Thyroid gland (tissue), 4 donors: Measurements from ENCODE around the gene LAMTOR1.

Experiments used
- CTCF ChIP-seq, 6 experiments: fragments of 200-600 bp in 3 of 6; fragments of 450-650 bp in 3 of 6; sonication (generic) in 3 of 6; IDR thresholded peaks; one replicate each; pipeline ENCODE4 v1.5.1; 2016 to 2019; ENCODE audit warnings: antibody characterized with exemption in 6 of 6, mild to moderate bottlenecking in 2 of 6, inconsistent platforms in 1 of 6, moderate library complexity in 1 of 6
- POLR2A ChIP-seq, 2 donors: fragments of 450-650 bp; IDR thresholded peaks; one replicate each; pipeline ENCODE4 v1.6.1; 2017; ENCODE audit warnings: antibody characterized with exemption in 2 of 2, mild to moderate bottlenecking in 2 of 2, moderate library complexity in 1 of 2

DNA sequence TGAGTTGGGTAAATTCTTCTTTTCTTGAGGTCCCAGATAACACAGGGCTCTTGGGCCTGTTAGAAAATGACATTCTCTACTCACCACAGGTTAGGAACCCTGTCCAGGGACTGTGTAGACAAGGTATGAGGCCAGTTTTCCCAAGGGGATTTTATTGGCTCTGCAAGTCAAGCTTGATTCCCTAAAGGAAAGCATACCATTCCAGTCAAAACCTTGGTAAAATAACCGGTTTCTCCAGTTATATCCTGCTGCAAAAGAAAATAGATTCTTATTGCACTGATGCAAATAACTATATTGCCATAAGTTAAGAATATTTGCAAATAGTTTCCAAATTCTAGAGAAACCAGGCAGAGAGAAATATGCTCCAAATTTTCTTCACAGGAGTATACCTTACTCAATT is 22.9 kb upstream of the LAMTOR1 start:
- TF ChIP-seq CTCF (IDR thresholded peaks at IDR 0.05) (no peak), POLR2A (IDR thresholded peaks at IDR 0.05) (no peak)
